ENCODE data around the gene DOCK10. TPM values are rescaled to one million over a fixed set of nuclear protein-coding genes. Genes with fewer than 3 reads are reported as not detected.
A peak's percentile ranks its signal among the peaks of the same experiment; 100 is the strongest.

The DOCK10 gene
- total and polyA plus RNA-seq, 2 donors (not counting 1 experiment from before 2014, with no cell fraction given): 20.8 to 26.3 TPM

DNA sequence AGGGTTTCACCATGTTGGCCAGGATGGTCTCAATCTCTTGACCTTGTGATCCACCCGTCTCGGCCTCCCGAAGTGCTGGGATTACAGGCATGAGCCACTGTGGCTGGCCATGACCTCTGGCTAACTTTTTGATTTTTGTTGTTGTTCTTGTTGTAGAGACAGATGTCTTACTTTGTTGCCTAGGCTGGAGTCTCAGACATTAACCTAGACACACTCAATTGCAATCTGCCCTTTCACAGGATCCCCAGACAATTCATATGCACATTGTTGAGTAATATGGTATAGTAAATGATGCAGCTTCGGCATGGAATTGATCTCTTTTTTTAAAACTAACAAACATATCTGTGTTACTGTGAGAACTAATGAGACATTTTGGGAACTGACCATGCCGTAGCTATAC lies 195.6 kb downstream of the DOCK10 start:
- Histone ChIP-seq H4K20me1 (ENCODE audit: control insufficient read depth, extremely low read depth, insufficient read depth, low read length) (no peaks in the 10 kb centered on the region), H3K4me3 (replicated peaks in 1 of 4; ENCODE audit: control extremely low read depth in 1 of 4, insufficient read depth in 1 of 4, low read depth in 3 of 4, low read length in 4 of 4) (no peak overlapping the region), H3K9me3 (ENCODE audit: control insufficient read depth, insufficient read depth, low read depth, low read length) (no peaks in the 10 kb centered on the region), H3K79me2 (ENCODE audit: control insufficient read depth, insufficient read depth, low read length) (no peaks in the 10 kb centered on the region), H3K36me3 (ENCODE audit: control insufficient read depth, insufficient read depth, low read length) (peaks cover 5% of the 10 kb centered on the region), H2AFZ (ENCODE audit: low read length) (no peak overlapping the region), H3K4me2 (ENCODE audit: extremely low read depth, insufficient read depth, low read length) (no peak overlapping the region), H3K27ac (ENCODE audit: insufficient read depth, low read length) (no peak overlapping the region), H3K27me3 (ENCODE audit: control insufficient read depth, insufficient read depth, low read length) (no peaks in the 10 kb centered on the region), H3K9ac (ENCODE audit: insufficient read depth, low read length) (no peak overlapping the region), H3K4me1 (ENCODE audit: control insufficient read depth, extremely low read depth, insufficient read depth, low read length) (no peaks in the 10 kb centered on the region)
- DNase-seq (ENCODE audit: low read depth in 2 of 2): peak in 1 of 2 donors; percentile 60
- TF ChIP-seq EZH2 (IDR thresholded peaks at IDR 0.05; ENCODE audit: low read length, missing control alignments): no peak
- TF ChIP-seq, protein P1, sequence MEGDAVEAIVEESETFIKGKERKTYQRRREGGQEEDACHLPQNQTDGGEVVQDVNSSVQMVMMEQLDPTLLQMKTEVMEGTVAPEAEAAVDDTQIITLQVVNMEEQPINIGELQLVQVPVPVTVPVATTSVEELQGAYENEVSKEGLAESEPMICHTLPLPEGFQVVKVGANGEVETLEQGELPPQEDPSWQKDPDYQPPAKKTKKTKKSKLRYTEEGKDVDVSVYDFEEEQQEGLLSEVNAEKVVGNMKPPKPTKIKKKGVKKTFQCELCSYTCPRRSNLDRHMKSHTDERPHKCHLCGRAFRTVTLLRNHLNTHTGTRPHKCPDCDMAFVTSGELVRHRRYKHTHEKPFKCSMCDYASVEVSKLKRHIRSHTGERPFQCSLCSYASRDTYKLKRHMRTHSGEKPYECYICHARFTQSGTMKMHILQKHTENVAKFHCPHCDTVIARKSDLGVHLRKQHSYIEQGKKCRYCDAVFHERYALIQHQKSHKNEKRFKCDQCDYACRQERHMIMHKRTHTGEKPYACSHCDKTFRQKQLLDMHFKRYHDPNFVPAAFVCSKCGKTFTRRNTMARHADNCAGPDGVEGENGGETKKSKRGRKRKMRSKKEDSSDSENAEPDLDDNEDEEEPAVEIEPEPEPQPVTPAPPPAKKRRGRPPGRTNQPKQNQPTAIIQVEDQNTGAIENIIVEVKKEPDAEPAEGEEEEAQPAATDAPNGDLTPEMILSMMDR (conservative IDR thresholded peaks at IDR 0.05 in 1 of 2, IDR thresholded peaks at IDR 0.05 in 1 of 2; ENCODE audit: low read depth in 1 of 2, low read length in 2 of 2): no peak

DNA sequence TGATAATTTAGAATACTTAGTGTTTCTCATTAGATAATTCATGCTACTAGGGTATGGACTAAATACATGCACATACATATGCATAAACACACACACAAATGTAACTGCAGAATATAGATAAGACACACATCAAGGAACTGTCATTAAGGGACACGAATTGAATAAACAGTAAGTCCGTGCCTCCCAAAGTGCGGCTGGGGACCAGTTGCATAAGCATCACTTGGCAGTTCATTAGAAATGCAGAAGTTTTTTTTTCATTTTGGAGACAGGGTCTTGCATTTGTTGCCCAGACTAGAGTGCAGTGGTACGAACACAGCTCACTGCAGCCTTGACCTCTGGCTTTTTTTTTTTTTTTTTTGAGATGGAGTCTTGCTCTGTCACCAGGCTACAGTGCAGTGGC lies 196.1 kb downstream of the DOCK10 start:
- Histone ChIP-seq H3K36me3 (ENCODE audit: control insufficient read depth, insufficient read depth, low read length) (peaks cover 5% of the 10 kb centered on the region), H3K27me3 (ENCODE audit: control insufficient read depth, insufficient read depth, low read length) (no peaks in the 10 kb centered on the region), H3K27ac (ENCODE audit: insufficient read depth, low read length) (no peak overlapping the region), H4K20me1 (ENCODE audit: control insufficient read depth, extremely low read depth, insufficient read depth, low read length) (no peaks in the 10 kb centered on the region), H3K9me3 (ENCODE audit: control insufficient read depth, insufficient read depth, low read depth, low read length) (no peaks in the 10 kb centered on the region), H3K4me3 (replicated peaks in 1 of 4; ENCODE audit: control extremely low read depth in 1 of 4, insufficient read depth in 1 of 4, low read depth in 3 of 4, low read length in 4 of 4) (no peak overlapping the region), H3K9ac (ENCODE audit: insufficient read depth, low read length) (no peak overlapping the region), H2AFZ (ENCODE audit: low read length) (no peak overlapping the region), H3K4me1 (ENCODE audit: control insufficient read depth, extremely low read depth, insufficient read depth, low read length) (no peaks in the 10 kb centered on the region), H3K4me2 (ENCODE audit: extremely low read depth, insufficient read depth, low read length) (no peak overlapping the region), H3K79me2 (ENCODE audit: control insufficient read depth, insufficient read depth, low read length) (no peaks in the 10 kb centered on the region)
- no peak for DNase-seq (ENCODE audit: low read depth in 2 of 2)
- no peak for TF ChIP-seq EZH2 (IDR thresholded peaks at IDR 0.05; ENCODE audit: low read length, missing control alignments)
- TF ChIP-seq, protein P1 (conservative IDR thresholded peaks at IDR 0.05 in 1 of 2, IDR thresholded peaks at IDR 0.05 in 1 of 2; ENCODE audit: low read depth in 1 of 2, low read length in 2 of 2): no peak

DNA sequence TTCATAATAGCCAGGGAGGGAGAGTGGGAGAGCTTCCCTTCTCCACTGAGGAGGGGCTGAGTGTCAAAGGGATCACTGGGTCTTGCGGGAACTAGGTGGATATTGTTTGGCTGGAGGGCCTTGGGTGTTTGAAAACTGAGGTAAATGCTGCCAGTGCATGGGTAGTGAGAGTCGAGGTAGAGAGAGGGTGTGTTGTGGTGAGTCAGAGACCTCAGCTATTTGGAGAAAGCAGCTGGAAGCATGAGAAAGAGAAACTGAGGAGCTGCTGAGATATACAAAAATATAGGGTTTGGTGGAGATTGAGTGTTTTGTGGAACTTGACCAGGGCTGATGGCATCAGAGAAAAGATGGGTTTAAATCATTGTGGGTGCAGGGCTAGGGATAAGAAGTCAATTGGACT lies 199.1 kb downstream of the DOCK10 start:
- Histone ChIP-seq H4K20me1 (ENCODE audit: control insufficient read depth, extremely low read depth, insufficient read depth, low read length) (no peaks in the 10 kb centered on the region), H3K36me3 (ENCODE audit: control insufficient read depth, insufficient read depth, low read length) (peaks cover 9% of the 10 kb centered on the region), H2AFZ (ENCODE audit: low read length) (no peak overlapping the region)

More for the DNA sequence above, 199.1 kb downstream of the DOCK10 start:
- DNase-seq (ENCODE audit: low read depth in 2 of 2): peak; percentile 29 to 75
- Histone ChIP-seq H3K27me3 (ENCODE audit: control insufficient read depth, insufficient read depth, low read length) (no peaks in the 10 kb centered on the region), H3K4me3 (replicated peaks in 1 of 4; ENCODE audit: control extremely low read depth in 1 of 4, insufficient read depth in 1 of 4, low read depth in 3 of 4, low read length in 4 of 4) (no peak overlapping the region), H3K9me3 (ENCODE audit: control insufficient read depth, insufficient read depth, low read depth, low read length) (no peaks in the 10 kb centered on the region), H3K4me2 (ENCODE audit: extremely low read depth, insufficient read depth, low read length) (no peak overlapping the region), H3K79me2 (ENCODE audit: control insufficient read depth, insufficient read depth, low read length) (no peaks in the 10 kb centered on the region), H3K9ac (ENCODE audit: insufficient read depth, low read length) (no peak overlapping the region), H3K4me1 (ENCODE audit: control insufficient read depth, extremely low read depth, insufficient read depth, low read length) (peaks cover 4% of the 10 kb centered on the region), H3K27ac (ENCODE audit: insufficient read depth, low read length) (no peak overlapping the region)
- TF ChIP-seq EZH2 (IDR thresholded peaks at IDR 0.05; ENCODE audit: low read length, missing control alignments): no peak
- TF ChIP-seq, protein P1 (conservative IDR thresholded peaks at IDR 0.05 in 1 of 2, IDR thresholded peaks at IDR 0.05 in 1 of 2; ENCODE audit: low read depth in 1 of 2, low read length in 2 of 2): no peak
